Activated CD8-positive, alpha-beta memory T cell treated with anti-CD3 and anti-CD28 coated beads, Interleukin-2, amount 50 U/mL, for 24 hours (primary cell): ENCODE results near the gene MAFG.

ENCODE experiments used
- DNase-seq: peaks from one replicate; pipeline ENCODE4 v3.0.0-alpha.2; 2020; ENCODE audit errors: extremely low read depth

Gene MAFG

DNA sequence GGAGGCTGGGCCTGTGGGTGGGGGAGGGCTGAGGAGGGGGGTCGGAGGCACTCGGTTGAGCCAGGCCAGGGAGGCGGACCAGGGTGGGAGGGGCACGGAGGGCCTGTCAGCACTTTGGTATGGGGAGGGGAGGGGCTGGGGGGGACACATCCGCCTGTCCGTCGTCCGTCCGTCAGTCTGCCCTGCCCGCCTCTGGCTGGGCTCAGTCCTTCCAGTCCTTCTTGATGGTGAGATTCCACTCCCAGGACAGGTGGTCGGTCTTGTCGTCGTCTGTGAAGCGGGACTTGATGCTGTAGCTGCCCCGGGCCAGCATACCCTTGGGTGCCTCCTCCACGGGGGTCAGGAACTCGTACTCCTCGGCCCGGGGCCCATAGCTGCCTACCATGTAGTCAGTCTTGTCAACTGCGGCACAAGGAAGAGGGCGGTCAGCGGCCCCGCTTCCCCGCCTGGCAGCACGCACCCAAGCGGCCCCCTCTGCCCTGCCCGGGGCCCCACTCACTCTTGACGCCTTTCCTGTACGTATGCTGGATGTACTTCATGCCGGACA is 58.8 kb downstream of the MAFG start:
- DNase-seq = no peak
